ENCODE measurements around the gene RELN. TPM values are rescaled to one million over a fixed set of nuclear protein-coding genes. Genes with fewer than 3 reads are reported as not detected.

The RELN gene
- total RNA-seq, 4 donors from 2014 or later = 16.0 to 52.3 (median 23.6) TPM

DNA sequence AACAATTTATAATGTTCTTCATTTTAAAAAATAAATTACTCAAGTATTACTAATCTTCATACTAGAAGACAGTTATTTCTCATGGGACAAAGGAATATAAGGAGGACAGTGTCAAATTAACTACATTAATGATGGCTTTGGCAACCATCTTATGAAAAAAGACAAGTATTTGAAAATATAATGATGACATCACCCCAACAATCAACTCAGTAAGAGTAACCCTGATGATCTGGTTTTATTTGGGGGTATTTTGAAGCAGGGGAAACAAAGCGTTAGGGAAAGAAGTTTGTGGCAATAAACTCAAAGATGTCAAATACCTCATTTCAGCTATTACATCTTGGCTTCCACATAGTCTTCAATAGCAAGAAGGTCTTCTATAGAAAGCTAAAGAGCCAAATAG, 29.0 kb upstream of the RELN start:
- no peaks in the 10 kb centered on the region for H3K4me1 ChIP-seq
- H3K36me3 ChIP-seq = no peaks in the 10 kb centered on the region
- DNase-seq = no peak
- H3K27ac ChIP-seq = no peak overlapping the region
- WGBS, 2 donors = 90 to 91% methylated on average over 1 of the region's 1 CpG
- H3K9me3 ChIP-seq = no peaks in the 10 kb centered on the region
- H3K4me3 ChIP-seq (replicated peaks in 1 of 3) = no peak overlapping the region
- H3K27me3 ChIP-seq = no peaks in the 10 kb centered on the region
- intact Hi-C loops (cut with DNase I) = no loop called here
- no peak for TF ChIP-seq CTCF (IDR thresholded peaks at IDR 0.05)
- TF ChIP-seq POLR2A (IDR thresholded peaks at IDR 0.05) = no peak

GRCh38 chr7:104017001-104017400, 27.5 kb upstream of the RELN start:
- WGBS, 2 donors = 59 to 71% methylated on average over 2 of the region's 2 CpGs
- H3K4me3 ChIP-seq (replicated peaks in 1 of 3) = no peak overlapping the region

GRCh38 chr7:104012835-104013234, 23.4 kb upstream of the RELN start:
- Histone ChIP-seq H3K4me3 (replicated peaks in 1 of 3) (no peak overlapping the region), H3K9me3 (no peaks in the 10 kb centered on the region), H3K36me3 (no peaks in the 10 kb centered on the region), H3K27me3 (no peaks in the 10 kb centered on the region), H3K4me1 (no peaks in the 10 kb centered on the region), H3K27ac (no peak overlapping the region)
- TF ChIP-seq CTCF (IDR thresholded peaks at IDR 0.05) (no peak), POLR2A (IDR thresholded peaks at IDR 0.05) (no peak)
- no peak for DNase-seq
- intact Hi-C loops (cut with DNase I) = no loop called here
- WGBS, 2 donors = 44 to 70% methylated on average over 1 of the region's 1 CpG

More at GRCh38 chr7:104017001-104017400, 27.5 kb upstream of the RELN start:
- Histone ChIP-seq H3K27ac (no peak overlapping the region), H3K36me3 (no peaks in the 10 kb centered on the region), H3K9me3 (no peaks in the 10 kb centered on the region), H3K27me3 (no peaks in the 10 kb centered on the region), H3K4me1 (no peaks in the 10 kb centered on the region)
- DNase-seq = no peak
- TF ChIP-seq CTCF (IDR thresholded peaks at IDR 0.05) (no peak), POLR2A (IDR thresholded peaks at IDR 0.05) (no peak)
- intact Hi-C loops (cut with DNase I) = no loop called here

- H3K27me3 ChIP-seq = no peaks in the 10 kb centered on the region
- H3K36me3 ChIP-seq = no peaks in the 10 kb centered on the region
- no peak for DNase-seq
- H3K4me1 ChIP-seq = no peaks in the 10 kb centered on the region
- no peak overlapping the region for H3K4me3 ChIP-seq (replicated peaks in 1 of 3)
- TF ChIP-seq POLR2A (IDR thresholded peaks at IDR 0.05) = no peak
- no peak for TF ChIP-seq CTCF (IDR thresholded peaks at IDR 0.05)
- intact Hi-C loops (cut with DNase I) = no loop called here
- H3K9me3 ChIP-seq = no peaks in the 10 kb centered on the region
- no peak overlapping the region for H3K27ac ChIP-seq
- 91 to 92% methylated on average over 2 of the region's 2 CpGs for WGBS, 2 donors
Observed at GRCh38 chr7:104011829-104012228, 22.4 kb upstream of the RELN start.

DNA sequence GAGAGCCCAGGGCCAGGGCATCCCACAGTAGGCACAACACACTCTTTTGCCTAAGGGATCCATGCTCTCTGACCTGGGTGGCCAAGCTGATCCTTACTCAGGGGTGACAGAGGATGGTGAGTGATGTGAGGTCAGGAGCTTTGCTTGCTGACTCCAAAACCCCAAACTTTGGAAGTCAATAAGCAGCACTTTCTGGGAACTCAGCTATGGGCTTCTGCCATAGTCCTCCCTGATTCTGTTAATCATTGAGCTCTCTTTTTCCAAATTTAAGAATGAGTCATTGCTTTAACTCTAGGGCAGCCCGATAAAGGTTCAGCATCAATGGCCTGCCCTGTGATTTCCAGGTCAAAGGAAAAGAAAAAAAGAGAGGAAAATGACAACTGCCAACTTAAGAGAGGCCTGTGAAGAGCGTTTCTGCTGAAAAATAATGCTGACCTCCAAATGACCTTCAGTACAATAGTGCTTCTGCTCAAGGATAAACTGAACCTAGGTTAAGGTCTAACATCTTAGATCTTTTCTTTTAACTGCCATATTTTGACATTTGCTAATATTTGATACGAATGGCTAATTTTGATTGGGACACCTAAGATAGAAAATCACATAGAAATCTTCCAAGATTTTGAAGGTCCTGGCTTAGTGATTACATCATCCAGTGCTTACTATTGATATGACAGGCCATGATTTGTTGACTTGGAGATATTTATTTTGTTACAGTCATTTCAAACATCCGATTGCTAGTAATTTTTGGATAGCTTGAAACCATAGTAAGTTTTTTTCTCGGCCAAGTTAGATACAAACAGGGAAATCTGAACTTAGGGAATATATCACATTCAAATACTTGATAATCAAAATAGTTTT, 20.8 kb upstream of the RELN start:
- Histone ChIP-seq H3K27me3 (no peaks in the 10 kb centered on the region), H3K4me1 (no peaks in the 10 kb centered on the region), H3K4me3 (replicated peaks in 1 of 3) (no peak overlapping the region), H3K36me3 (no peaks in the 10 kb centered on the region), H3K9me3 (no peaks in the 10 kb centered on the region), H3K27ac (no peak overlapping the region)
- WGBS, 2 donors = 74 to 75% methylated on average over 5 of the region's 5 CpGs
- intact Hi-C loops (cut with DNase I) = no loop called here
- no peak for TF ChIP-seq POLR2A (IDR thresholded peaks at IDR 0.05)
- TF ChIP-seq CTCF (IDR thresholded peaks at IDR 0.05) = no peak
- DNase-seq = no peak

All from thyroid gland (tissue), 4 donors.